ENCODE data around the gene AREL1.

AREL1 gene

DNA sequence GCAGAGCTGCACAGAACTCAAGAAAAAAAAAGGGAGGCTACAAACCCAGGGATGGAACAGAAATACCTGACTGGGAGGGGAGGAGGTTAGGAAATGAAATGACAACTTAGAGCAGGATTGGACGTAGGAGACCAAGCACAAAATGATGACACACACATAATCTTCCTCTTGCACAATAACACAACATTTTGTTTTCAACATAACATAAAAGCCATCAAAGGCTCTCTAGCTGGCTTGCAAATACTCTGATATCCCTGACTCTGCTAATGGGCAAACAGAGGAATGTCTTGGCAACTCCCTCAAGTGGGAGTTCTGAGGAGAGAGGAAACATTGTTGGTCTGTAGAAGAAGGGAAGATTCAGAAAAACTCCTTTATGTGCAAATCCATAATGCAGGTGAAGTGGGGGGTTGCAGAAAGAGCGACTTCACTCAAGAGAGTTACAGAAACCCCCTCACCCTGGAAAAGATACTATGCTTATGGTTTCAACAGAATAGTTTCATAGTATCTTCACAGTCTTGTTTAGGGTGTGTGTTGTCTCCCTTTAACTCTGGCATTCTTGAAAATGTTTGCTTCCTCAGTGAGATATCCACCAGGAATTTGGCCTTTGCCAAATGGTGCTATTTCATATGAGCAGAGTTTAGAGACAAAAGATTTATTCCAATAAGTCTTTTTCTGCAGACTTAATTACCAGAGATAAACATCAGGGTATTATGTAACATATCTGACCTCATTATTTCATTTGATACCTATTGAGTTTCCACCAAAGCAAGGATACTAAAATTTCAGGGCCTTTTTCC, 57.1 kb downstream of the AREL1 start:
- DNase-seq, result no peak

DNA sequence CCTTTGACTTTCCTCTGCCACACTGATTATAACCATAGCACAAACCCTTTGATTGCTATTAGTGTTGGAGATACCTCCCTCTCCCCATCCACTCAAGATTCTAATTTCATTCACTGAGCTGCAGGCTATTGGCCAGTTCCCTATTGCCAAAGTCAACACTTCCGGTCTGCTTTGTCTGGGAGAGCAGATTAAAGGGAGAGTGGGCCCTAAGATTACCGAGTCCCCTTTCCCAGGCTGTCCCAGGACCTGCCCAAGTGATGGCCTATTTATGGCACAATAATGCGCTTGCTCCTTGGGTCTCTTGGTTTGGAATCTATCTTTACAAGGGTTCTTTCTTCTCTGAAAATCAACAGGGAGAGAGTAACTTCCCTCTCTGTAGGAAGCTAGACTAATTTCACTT, 57.9 kb downstream of the AREL1 start:
- no peak for DNase-seq

DNA sequence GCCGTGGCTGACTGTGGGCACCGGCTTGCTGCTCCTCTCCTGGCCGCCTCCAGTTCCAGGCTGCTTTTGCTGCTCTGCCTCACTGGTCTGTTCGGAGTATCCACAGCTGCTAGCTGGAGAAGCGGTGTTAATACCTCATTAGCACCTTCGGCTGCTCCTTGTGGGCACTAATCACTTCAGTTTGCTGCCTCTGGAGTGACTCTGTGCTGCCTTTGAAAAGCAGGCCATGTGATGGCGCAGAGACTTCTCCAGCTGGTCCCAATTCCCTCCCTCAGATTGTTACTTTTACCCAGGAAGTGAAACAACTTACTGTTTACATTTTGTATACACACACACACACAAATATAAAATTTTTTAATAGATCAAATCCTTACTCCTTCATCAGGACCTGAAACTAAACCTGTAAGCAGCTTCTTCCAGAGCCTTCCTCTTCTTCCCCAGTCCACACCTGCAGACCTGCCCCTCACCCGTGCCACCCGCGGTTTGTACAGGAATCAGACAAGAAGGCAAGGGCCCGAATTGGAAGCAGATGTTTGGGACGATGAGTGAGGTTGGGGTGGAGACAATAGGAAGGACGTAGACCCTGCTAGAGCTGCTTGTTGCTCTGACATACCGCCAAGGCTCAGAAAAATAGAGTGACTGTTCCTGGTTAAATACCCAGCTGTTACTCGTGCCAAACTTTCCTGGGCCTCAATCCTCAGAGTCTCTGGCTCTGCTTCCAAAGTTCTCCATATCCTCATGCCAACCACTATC, 59.3 kb downstream of the AREL1 start:
- DNase-seq, result no peak

DNA sequence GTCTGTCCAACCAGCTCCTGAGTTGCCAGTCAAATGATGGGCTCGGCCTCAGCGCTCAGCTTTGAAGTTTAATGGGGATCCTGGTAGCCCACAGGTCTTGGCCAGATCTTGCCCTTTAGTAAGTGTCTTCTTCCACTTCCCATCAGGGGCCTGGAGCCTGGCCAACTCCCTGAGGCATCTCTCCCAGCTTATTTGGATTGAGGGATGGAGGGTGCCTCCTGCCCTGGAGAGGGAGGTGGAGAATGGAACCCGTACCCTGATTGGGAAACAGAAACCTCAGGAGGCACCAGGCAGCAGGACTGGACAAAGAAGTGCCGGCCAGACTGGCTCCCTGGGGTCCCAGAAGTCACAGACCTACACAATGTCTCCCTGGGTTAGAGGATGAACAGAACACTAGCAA, 60.3 kb downstream of the AREL1 start:
- no peak for DNase-seq

DNA sequence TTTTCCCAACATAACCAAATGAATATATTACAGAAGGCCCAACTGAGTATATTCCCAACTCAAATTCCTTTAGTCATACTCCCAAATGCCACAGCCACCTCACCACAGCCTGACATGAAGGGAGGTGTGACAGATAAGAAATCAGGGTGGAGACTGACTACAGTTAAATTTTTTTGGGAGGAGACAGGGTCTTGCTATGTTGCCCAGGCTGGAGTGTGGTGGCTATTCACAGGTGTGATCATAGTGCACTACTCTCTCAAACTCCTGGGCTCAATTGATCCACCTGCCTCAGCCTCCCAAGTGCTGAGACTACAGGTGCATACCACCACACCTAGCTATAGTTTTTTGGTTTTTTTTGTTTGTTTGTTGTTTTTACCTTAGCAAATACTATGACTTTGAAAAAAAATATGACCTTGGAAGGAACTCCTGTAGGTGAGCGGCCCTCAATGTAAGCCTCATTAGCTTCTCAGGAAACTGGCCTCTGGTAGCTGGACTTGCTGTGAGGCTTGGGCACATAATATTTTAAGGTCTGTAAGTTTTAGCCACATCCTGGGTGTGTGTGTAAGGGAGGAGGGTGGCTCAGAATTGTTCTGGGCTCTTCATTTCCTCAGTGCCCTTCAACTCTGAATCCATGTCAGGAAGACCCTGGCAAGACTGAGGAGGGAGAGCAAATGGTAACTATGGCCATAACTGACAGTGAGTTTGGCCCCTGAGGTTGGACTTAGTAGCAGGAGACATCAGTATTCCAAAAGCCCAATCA, 61.8 kb downstream of the AREL1 start:
- DNase-seq, result no peak

DNA sequence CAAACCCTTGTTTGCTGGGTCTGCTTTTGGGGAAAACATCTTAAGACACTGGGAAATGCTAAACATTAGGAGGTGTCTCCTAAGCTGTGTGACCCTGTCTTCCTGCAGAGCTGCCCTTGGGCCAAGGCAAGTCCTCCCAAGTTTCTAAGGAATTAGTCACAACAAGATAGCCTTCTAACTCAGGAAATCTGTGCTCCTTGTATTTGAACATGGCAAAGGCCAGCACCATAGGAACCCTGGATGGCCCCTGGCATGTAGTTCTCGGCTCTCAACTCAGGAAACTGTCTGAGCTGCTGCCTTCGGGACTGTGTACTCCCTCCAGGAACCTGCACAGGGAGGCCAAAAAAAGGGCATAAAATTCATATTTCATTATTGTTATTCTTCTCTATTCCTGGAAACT, 63.2 kb downstream of the AREL1 start:
- DNase-seq, result no peak

- DNase-seq, result no peak
Measured at GRCh38 chr14:74649167-74649566, 63.7 kb downstream of the AREL1 start.

DNA sequence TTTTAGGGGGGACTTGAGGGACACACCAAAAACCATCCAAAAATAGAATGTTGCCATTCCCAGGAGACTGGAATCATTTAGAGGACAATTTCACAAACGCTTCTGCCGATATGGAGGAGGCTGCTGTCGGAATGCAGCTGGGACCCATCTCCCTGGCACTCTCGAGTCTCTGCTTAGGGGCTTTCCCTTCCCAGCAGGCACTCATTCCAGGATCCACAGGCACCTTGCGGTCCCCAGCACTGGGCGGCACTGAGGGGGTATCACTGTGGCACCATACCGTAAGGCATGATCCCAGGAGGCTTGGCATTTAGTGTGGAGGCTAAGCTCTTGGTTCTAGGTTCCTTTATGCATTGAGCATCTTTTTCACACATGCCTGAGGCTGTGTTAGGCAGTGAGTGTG, 64.3 kb downstream of the AREL1 start:
- no peak for DNase-seq

- DNase-seq, result no peak
Measured at GRCh38 chr14:74647678-74648461, 65.0 kb downstream of the AREL1 start.

- no peak for DNase-seq
Measured at GRCh38 chr14:74647061-74647677, 65.7 kb downstream of the AREL1 start.

GRCh38 chr14:74645756-74646470, 67.0 kb downstream of the AREL1 start:
- DNase-seq, result no peak

DNA sequence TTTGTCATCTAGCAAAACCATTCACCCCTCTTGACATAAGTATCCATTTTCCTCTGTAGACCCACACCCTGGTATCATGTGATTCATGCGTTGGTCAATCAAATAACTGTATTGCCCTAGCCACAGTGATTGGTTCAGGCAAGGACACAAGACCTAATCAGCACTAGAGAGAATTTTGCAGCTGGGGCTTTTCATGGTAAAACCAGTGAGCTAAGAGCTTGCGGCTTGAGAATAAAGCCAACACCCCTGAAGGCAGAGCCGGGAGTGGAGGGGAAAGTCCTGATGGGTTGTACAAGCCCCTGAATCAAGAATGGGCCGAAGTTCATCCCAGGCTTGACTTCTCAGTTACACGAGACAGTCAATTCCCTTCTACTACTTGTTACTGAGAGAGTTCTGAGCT, 67.6 kb downstream of the AREL1 start:
- DNase-seq, result no peak

GRCh38 chr14:74641601-74642391, 71.1 kb downstream of the AREL1 start:
- no peak for DNase-seq

DNA sequence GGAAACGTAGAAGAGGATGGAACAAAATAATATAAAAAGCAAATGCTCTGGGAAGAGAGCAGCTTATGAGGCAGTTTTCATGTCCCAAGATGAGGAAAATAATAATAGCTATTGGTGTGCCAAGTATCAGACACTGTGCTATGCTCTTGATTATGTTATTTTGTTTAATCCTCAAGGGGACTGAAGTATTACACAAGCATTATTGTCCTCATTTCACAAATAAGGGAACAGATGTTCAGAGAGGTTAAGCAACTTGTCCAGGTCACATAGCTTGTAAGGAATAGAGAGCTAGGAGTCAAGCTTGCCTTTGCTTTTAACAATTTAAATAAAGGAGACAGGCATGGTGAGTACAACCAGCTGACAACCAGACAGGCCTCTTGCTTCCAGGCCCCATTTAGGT, 73.9 kb downstream of the AREL1 start:
- no peak for DNase-seq

DNA sequence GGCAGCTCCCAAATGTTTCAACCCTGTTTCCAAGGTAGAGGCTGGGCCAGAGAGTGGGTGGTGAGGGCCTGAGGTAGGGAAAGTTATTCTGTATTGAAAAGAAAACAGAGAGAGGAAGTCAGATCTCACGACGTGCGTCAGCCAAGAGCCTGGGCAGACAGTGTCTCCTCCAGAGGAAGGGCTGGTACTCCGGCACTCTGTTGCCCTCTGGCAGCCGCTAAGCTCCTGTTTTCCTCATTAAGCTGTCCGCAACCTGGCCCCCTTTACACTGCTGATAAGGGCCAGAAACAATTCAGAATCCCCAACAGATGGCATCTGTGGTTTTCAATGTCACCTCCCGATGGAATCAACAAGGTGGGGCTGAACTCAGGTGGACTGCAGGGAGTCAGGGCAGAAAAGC, 74.8 kb downstream of the AREL1 start:
- no peak for DNase-seq

DNA sequence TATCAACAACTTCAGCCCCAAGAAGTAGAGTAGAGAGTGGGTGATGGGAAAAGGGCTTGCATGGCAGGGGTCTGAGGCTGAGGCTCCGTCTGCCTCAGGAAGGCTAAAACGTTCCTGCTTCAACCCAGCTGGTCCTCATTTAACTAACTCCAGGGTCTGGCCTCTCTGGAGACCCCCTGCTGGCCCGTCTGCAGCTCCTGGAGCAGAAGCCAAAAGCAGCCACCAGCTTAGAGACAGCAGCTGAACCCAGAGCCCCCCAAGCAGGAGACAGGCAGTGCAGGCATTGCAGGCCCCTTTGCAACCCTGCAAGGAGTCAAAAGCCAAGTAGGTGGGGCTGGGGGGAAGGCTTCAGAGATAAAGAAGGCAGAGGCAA, 75.7 kb downstream of the AREL1 start:
- no peak for DNase-seq

- DNase-seq, result no peak
Measured at GRCh38 chr14:74636424-74637177, 76.3 kb downstream of the AREL1 start.

DNA sequence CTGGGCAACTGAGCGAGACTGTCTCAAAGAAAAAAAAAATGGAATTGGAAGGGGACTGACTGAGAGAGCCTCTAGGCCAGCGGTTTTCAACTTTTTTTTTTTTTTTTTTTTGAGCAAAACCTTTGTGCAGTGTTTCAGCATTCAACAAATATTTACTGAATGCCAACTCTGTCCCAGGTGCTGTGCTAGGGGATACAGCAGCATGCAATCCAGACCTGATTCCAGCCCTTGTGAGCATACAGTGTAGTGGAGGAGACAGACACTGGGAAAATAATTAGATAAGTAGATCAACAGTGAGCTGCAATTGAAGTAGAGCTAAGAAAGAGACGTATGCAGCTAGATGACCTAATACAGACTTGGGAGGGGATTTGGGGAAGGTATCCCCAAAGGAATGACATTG, 77.0 kb downstream of the AREL1 start:
- no peak for DNase-seq

- DNase-seq, result no peak
Measured at GRCh38 chr14:74634964-74635363, 77.9 kb downstream of the AREL1 start.

DNA sequence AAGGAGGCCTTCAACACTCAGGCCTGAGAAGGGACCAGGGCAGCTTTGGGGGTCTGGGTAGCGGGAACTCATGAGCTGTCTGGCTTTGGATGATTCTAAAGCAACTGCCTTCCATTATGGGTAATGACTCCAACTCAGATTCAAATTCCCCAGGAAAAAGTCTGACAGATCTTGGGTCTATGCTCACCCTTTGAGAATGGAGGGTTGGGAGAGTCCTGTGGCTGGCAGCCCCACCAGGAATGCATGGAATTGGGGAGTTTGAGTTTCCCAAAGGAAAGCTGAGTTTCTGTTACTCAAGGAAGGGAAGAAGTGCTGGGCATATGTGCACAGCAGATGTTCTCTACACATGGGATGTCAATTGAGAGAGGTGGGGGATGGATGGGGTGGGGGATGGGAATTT, 78.4 kb downstream of the AREL1 start:
- DNase-seq, result no peak
